OCI-LY7 (cell line): Measurements from ENCODE around the gene LRG1. TPM values are rescaled to one million over a fixed set of nuclear protein-coding genes. Genes with fewer than 3 reads are reported as not detected.

Source experiments
- BruUV-seq: library from RNA; stranded (reverse); fragments of 400-500 nt; replicated peaks from 2 replicates; lab custom pipeline; 2021; lab: Mats Ljungman, UMichigan
- CTCF ChIA-PET: fragments of 300-600 bp; sonication (Branson Sonifier 250); formaldehyde crosslinking; loops from one replicate; lab custom pipeline; 2022; ENCODE audit warnings: antibody characterized with exemption; ENCODE audit not compliant: unreplicated experiment; lab: Charles Lee
- POLR2A ChIA-PET: fragments of 300-600 bp; sonication (Branson Sonifier 250); formaldehyde crosslinking; loops from one replicate; lab custom pipeline; 2022; ENCODE audit warnings: antibody characterized with exemption; lab: Charles Lee
- DNase-seq: peaks from one replicate; pipeline ENCODE4 v3.0.0-alpha.2; 2015; ENCODE audit warnings: low spot score
- H2AFZ ChIP-seq: fragments of 200-600 bp; sonication (generic), shearing (Covaris generic); 2 replicates; pipeline ENCODE4 v1.6.1; 2014; ENCODE audit warnings: mild to moderate bottlenecking, antibody characterized with exemption, low read length, moderate library complexity
- H3K27ac ChIP-seq: fragments of 200-600 bp; sonication (generic); 2 replicates; pipeline ENCODE4 v1.5.1; 2014; ENCODE audit warnings: mixed run types, low read depth, mild to moderate bottlenecking, moderate library complexity, low read length, inconsistent platforms; ENCODE audit not compliant: poor library complexity, severe bottlenecking
- H3K36me3 ChIP-seq: fragments of 200-600 bp; sonication (generic); 2 replicates; pipeline ENCODE4 v1.6.1; 2014; ENCODE audit warnings: mild to moderate bottlenecking, antibody characterized with exemption, low read length, moderate library complexity, mixed read lengths; ENCODE audit not compliant: insufficient read depth
- H3K4me1 ChIP-seq: fragments of 200-600 bp; sonication (generic); 2 replicates; pipeline ENCODE4 v1.5.1; 2014; ENCODE audit warnings: mild to moderate bottlenecking, low read length; ENCODE audit not compliant: insufficient read depth, poor library complexity, severe bottlenecking
- H3K4me2 ChIP-seq: fragments of 200-600 bp; sonication (generic); 2 replicates; pipeline ENCODE4 v1.6.1; 2014; ENCODE audit warnings: mild to moderate bottlenecking, low read length
- H3K4me3 ChIP-seq: fragments of 200-600 bp; sonication (generic); 2 replicates; pipeline ENCODE4 v1.5.1; 2014; ENCODE audit warnings: mild to moderate bottlenecking, low read depth, low read length; ENCODE audit not compliant: poor library complexity, severe bottlenecking
- H3K79me2 ChIP-seq: fragments of 200-600 bp; sonication (generic); 2 replicates; pipeline ENCODE4 v1.6.1; 2016; ENCODE audit warnings: low read depth, mild to moderate bottlenecking, low read length, moderate library complexity, mixed read lengths; ENCODE audit not compliant: insufficient read depth
- H3K9me2 ChIP-seq: fragments of 200-600 bp; sonication (generic); 2 replicates; pipeline ENCODE4 v1.6.1; 2016; ENCODE audit warnings: mild to moderate bottlenecking, low read length, mixed read lengths; ENCODE audit not compliant: insufficient read depth
- H3K9me3 ChIP-seq: fragments of 200-600 bp; sonication (generic); 2 replicates; pipeline ENCODE4 v1.6.1; 2014; ENCODE audit warnings: mild to moderate bottlenecking, mixed run types, low read length, mixed read lengths
- H4K20me1 ChIP-seq: fragments of 200-600 bp; sonication (generic); 2 replicates; pipeline ENCODE4 v1.6.1; 2014; ENCODE audit warnings: mild to moderate bottlenecking, antibody characterized with exemption, low read length, moderate library complexity, mixed read lengths; ENCODE audit not compliant: insufficient read depth
- CTCF ChIP-seq: fragments of 200-600 bp; sonication (generic); conservative IDR thresholded peaks from 2 replicates; pipeline ENCODE4 v1.5.1; 2014; ENCODE audit warnings: mild to moderate bottlenecking, antibody characterized with exemption, low read length, moderate library complexity, mixed read lengths
- EZH2phosphoT487 ChIP-seq: fragments of 200-600 bp; sonication (generic); IDR thresholded peaks from 2 replicates; pipeline ENCODE4 v1.6.1; 2018; ENCODE audit warnings: low read depth, borderline replicate concordance, mild to moderate bottlenecking, mixed run types, antibody characterized with exemption, low read length, moderate library complexity, mixed read lengths
- intact Hi-C: fragments of 100-400 bp; cut with micrococcal nuclease; formaldehyde crosslinking; loops from one replicate; pipeline ENCODE4 v1.10.0; 2022; ENCODE audit not compliant: unreplicated experiment
- total RNA-seq, 2 experiments: library from RNA; depleted of rRNA in 1 of 2; stranded (reverse); fragments of >200 nt in 1 of 2; shearing (Covaris generic) in 1 of 2; gene quantifications; 2 replicates each; pipeline ENCODE4 v1.2.3, GENCODE V29; 2014 to 2022

Gene LRG1
- total RNA-seq, 2 experiments from 2014 or later, result 1.6 to 1.9 TPM

- Histone ChIP-seq H3K27ac (no peak overlapping the region), H3K9me3 (no peaks in the 10 kb centered on the region), H2AFZ (no peak overlapping the region), H4K20me1 (no peaks in the 10 kb centered on the region), H3K4me2 (no peak overlapping the region), H3K4me3 (no peak overlapping the region), H3K79me2 (no peaks in the 10 kb centered on the region), H3K9me2 (no peaks in the 10 kb centered on the region), H3K36me3 (peaks cover 29% of the 10 kb centered on the region), H3K4me1 (no peaks in the 10 kb centered on the region)
- BruUV-seq, result no TSS peak
- no peak for DNase-seq
- TF ChIP-seq CTCF (no peak), EZH2phosphoT487 (no peak)
- CTCF ChIA-PET, result no interaction called here
- intact Hi-C loops, result no loop called here
- POLR2A ChIA-PET, result no interaction called here
These were observed 38.1 kb downstream of the LRG1 start for GRCh38 chr19:4501691-4502090.

GRCh38 chr19:4500841-4501591, 38.8 kb downstream of the LRG1 start:
- ChIA-PET POLR2A (interaction anchor here (0.7 kb wide), 1 partner anchor 70 kb away, joined by 4 read pairs; no protein-coding TSS in a partner anchor), CTCF (no interaction called here)
- no peak for DNase-seq
- no peak for TF ChIP-seq CTCF
- TF ChIP-seq EZH2phosphoT487, result no peak
- Histone ChIP-seq H3K4me1 (no peaks in the 10 kb centered on the region), H3K4me3 (no peak overlapping the region), H3K4me2 (no peak overlapping the region), H3K27ac (no peak overlapping the region), H2AFZ (no peak overlapping the region), H3K9me2 (no peaks in the 10 kb centered on the region), H4K20me1 (no peaks in the 10 kb centered on the region), H3K9me3 (no peaks in the 10 kb centered on the region), H3K36me3 (peaks cover 35% of the 10 kb centered on the region), H3K79me2 (no peaks in the 10 kb centered on the region)
- intact Hi-C loops, result no loop called here
- no TSS peak for BruUV-seq

- POLR2A ChIA-PET, result no interaction called here
- Histone ChIP-seq H3K9me2 (no peaks in the 10 kb centered on the region), H3K4me2 (no peak overlapping the region), H3K27ac (no peak overlapping the region), H2AFZ (no peak overlapping the region), H3K4me3 (no peak overlapping the region), H3K9me3 (no peaks in the 10 kb centered on the region), H4K20me1 (no peaks in the 10 kb centered on the region), H3K4me1 (no peaks in the 10 kb centered on the region), H3K79me2 (no peaks in the 10 kb centered on the region), H3K36me3 (peaks cover 32% of the 10 kb centered on the region)
- intact Hi-C loops, result no loop called here
- no peak for DNase-seq
- no TSS peak for BruUV-seq
- TF ChIP-seq EZH2phosphoT487, result no peak
- TF ChIP-seq CTCF, result no peak
- CTCF ChIA-PET, result no interaction called here
These were observed 40.0 kb downstream of the LRG1 start for GRCh38 chr19:4499855-4500254.
